ENCODE results near the gene RGS10. TPM values are rescaled to one million over a fixed set of nuclear protein-coding genes. Genes with fewer than 3 reads are reported as not detected.

The RGS10 gene
- total RNA-seq, 1 donor = 35.4 TPM

- TF ChIP-seq CTCF (IDR thresholded peaks at IDR 0.05; ENCODE audit: insufficient read depth, low read depth, low read length) = no peak
- H3K4me3 ChIP-seq (ENCODE audit: low read depth, low read length) = no peak overlapping the region
- DNase-seq (ENCODE audit: low read depth) = no peak
These were observed 91.1 kb downstream of the RGS10 start for GRCh38 chr10:119451300-119451896.

- no peak overlapping the region for H3K4me3 ChIP-seq (ENCODE audit: low read depth, low read length)
- no peak for DNase-seq (ENCODE audit: low read depth)
- no peak for TF ChIP-seq CTCF (IDR thresholded peaks at IDR 0.05; ENCODE audit: insufficient read depth, low read depth, low read length)
These were observed 91.8 kb downstream of the RGS10 start for GRCh38 chr10:119450606-119451299.

Other genes starting within 250 kb of the RGS10 start
- gene TIAL1, start 54.2 kb upstream of the RGS10 start, total RNA-seq = 40.9 and 66.9 TPM in 2 replicates
- gene BAG3, start 108.7 kb upstream of the RGS10 start, total RNA-seq = 16.4 and 18.6 TPM in 2 replicates
- 25.8 and 38.0 TPM in 2 replicates for gene INPP5F, start 183.3 kb upstream of the RGS10 start, total RNA-seq

Measured in fibroblast of villous mesenchyme (primary cell).